GM10266 (cell line): ENCODE results near the gene DMBT1.

Experiments
- DNase-seq: peaks from one replicate; pipeline ENCODE4 v3.0.0; 2012; ENCODE audit errors: extremely low spot score
- CTCF ChIP-seq: IDR thresholded peaks from 2 replicates; pipeline ENCODE4 v1.5.1; 2012; ENCODE audit warnings: mild to moderate bottlenecking, low read depth; ENCODE audit not compliant: control insufficient read depth, insufficient read depth; ENCODE audit errors: missing control alignments

DMBT1 gene

GRCh38 chr10:122565766-122566206 lies 5.2 kb downstream of the DMBT1 start:
- peak; percentile 68 for TF ChIP-seq CTCF
- peak; percentile 51 for DNase-seq

- DNase-seq: no peak
- TF ChIP-seq CTCF: no peak
Measured at GRCh38 chr10:122566632-122567031, 6.1 kb downstream of the DMBT1 start.

GRCh38 chr10:122567056-122567660 lies 6.6 kb downstream of the DMBT1 start:
- peak; percentile 46 for TF ChIP-seq CTCF
- peak; percentile 37 for DNase-seq

GRCh38 chr10:122568551-122568950 lies 8.0 kb downstream of the DMBT1 start:
- no peak for TF ChIP-seq CTCF
- DNase-seq: no peak

- DNase-seq: no peak
- no peak for TF ChIP-seq CTCF
Measured at GRCh38 chr10:122570920-122571319, 10.4 kb downstream of the DMBT1 start.

- no peak for DNase-seq
- no peak for TF ChIP-seq CTCF
Measured at GRCh38 chr10:122571892-122572291, 11.3 kb downstream of the DMBT1 start.

GRCh38 chr10:122575776-122576175 lies 15.2 kb downstream of the DMBT1 start:
- no peak for DNase-seq
- no peak for TF ChIP-seq CTCF
